Heart left ventricle (tissue), 16 donors: Measurements from ENCODE around the gene STAG1. TPM values are rescaled to one million over a fixed set of nuclear protein-coding genes. Genes with fewer than 3 reads are reported as not detected.
"Not testable (repeated sequence)": the region's sequence is repeated elsewhere in the genome, so short reads cannot be mapped to it uniquely, and the experiment has no call there.

Experiments used
- ATAC-seq, 4 donors: fragments of 200-7000 bp; cut with Tn5 transposase; one replicate each; pipeline ENCODE4 v1.9.1; 2020 to 2022; ENCODE audit warnings: moderate library complexity in 4 of 4, mild to moderate bottlenecking in 3 of 4, moderate number of reproducible peaks in 1 of 4
- DNase-seq, 5 donors: peaks; one replicate each; pipeline ENCODE4 v3.0.0-alpha.2; 2020
- H3K27ac ChIP-seq, 12 donors: fragments of 200-600 bp; sonication (generic) in 4 of 12; one replicate each; pipeline versions ENCODE4 v1.5.0 to v1.8.0; 2016 to 2022; ENCODE audit warnings: mild to moderate bottlenecking in 2 of 12
- H3K27me3 ChIP-seq, 9 donors: fragments of 200-600 bp; sonication (generic) in 2 of 9; one replicate each; pipeline versions ENCODE4 v1.5.1 to v1.8.0; 2016 to 2022; ENCODE audit warnings: mild to moderate bottlenecking in 3 of 9
- H3K36me3 ChIP-seq, 9 donors: fragments of 200-600 bp; sonication (generic) in 2 of 9; one replicate each; pipeline versions ENCODE4 v1.5.0 to v1.8.0; 2018 to 2022; ENCODE audit warnings: mild to moderate bottlenecking in 2 of 9
- H3K4me1 ChIP-seq, 12 donors: fragments of 200-600 bp; sonication (generic) in 4 of 12; one replicate each; pipeline versions ENCODE4 v1.5.0 to v1.8.0; 2016 to 2022; ENCODE audit warnings: mild to moderate bottlenecking in 3 of 12
- H3K4me3 ChIP-seq, 12 donors: fragments of 200-600 bp; sonication (generic) in 4 of 12; one replicate each; pipeline versions ENCODE4 v1.5.0 to v1.8.0; 2017 to 2022; ENCODE audit warnings: mild to moderate bottlenecking in 9 of 12, moderate library complexity in 4 of 12
- H3K9me3 ChIP-seq, 12 donors: fragments of 200-600 bp; sonication (generic) in 4 of 12; one replicate each; pipeline versions ENCODE4 v1.5.0 to v1.8.0; 2016 to 2022; ENCODE audit warnings: mild to moderate bottlenecking in 1 of 12
- CTCF ChIP-seq, 12 donors: fragments of 200-600 bp; sonication (generic) in 4 of 12; IDR thresholded peaks; one replicate each; pipeline versions ENCODE4 v1.5.0 to v1.8.0; 2018 to 2022; ENCODE audit warnings: antibody characterized with exemption in 12 of 12, mild to moderate bottlenecking in 5 of 12
- POLR2A ChIP-seq, 2 donors: fragments of 450-650 bp; IDR thresholded peaks; one replicate each; pipeline ENCODE4 v1.6.1; 2017; ENCODE audit warnings: antibody characterized with exemption in 2 of 2, mild to moderate bottlenecking in 2 of 2, moderate library complexity in 2 of 2
- WGBS, 4 donors: extraction: QIAGEN DNeasy Blood & Tissue Kit in 2 of 4; methylation state at CpG; one replicate each; pipeline versions ENCODE4 v1.1.5 to v1.1.7; 2013 to 2018; 5-methylcytosine and 5-hydroxymethylcytosine counted together
- intact Hi-C, 10 donors: fragments of 100-400 bp; cut with DNase I; formaldehyde crosslinking; loops; one replicate each; pipeline versions ENCODE4 v1.11.1 to v1.14.2; 2022
- polyA plus RNA-seq, 2 donors: library from polyadenylated mRNA; stranded (reverse); fragments of 200-250 nt; gene quantifications; one replicate each; pipeline ENCODE4 v1.2.3, GENCODE V29; 2013
- total RNA-seq, 9 donors: library from RNA; depleted of rRNA in 2 of 9; stranded (reverse); fragments of >200 nt in 2 of 9; fragmentation: NEBNext Ultra II Directional in 3 of 9; extraction: Animal tissue kit (Norgen Biotek cat#: 25700) in 3 of 9; gene quantifications; one replicate each; pipeline versions ENCODE4 v1.1.0 to v1.2.4, GENCODE V29; 2016 to 2023
- donor health status: ischemic (EF 13 %, LVEDD 7.1; RV severe dilation, severe dysfunction).
- donor health status: healthy with polysubstance abuse.
- donor health status: DM: no; HTN: yes; CAD: no.
- donor health status: DM: no; HTN: no; CAD: no.
- donor health status: ischemic (EF 25% LVEDD 6.9; RV normal size, moderate dysfunction).
- donor health status: ischemic (EF 25% LVEDD 5.7; RV mildly dilated, moderate dysfunction).
- donor health status: healthy.
- donor health status: DM: yes; HTN: yes; CAD: no.
- donor health status: ischemic (EF 35%, LVEDD 5.7; RV mildly dilated, moderate dysfunction).
- donor health status: nonischemic (EF 11% LVEDD 7.7; RV severe dilation, severe dysfunction).
- donor health status: DM: yes; HTN: yes; CAD: no.
- donor health status: PGD.
- donor health status: ischemic (EF 29% LVEDD 5.4; RV normal size, mild dysfunction).
- donor health status: nonischemic (EF 23%, LVEDD 6.1; RV moderate dilation, normal function).

STAG1 gene
- total and polyA plus RNA-seq, 11 donors: 7.2 to 23.4 (median 19.8) TPM

GRCh38 chr3:136476280-136476679 is 275.9 kb downstream of the STAG1 start:
- 97 to 100% (median 98%) methylated on average over 1 of the region's 1 CpG for WGBS, 4 donors
- Histone ChIP-seq H3K4me1 (no peaks in the 10 kb centered on the region), H3K9me3 (no peaks in the 10 kb centered on the region), H3K27me3 (no peaks in the 10 kb centered on the region), H3K27ac (no peak overlapping the region), H3K36me3 (peaks cover 0 to 58% (median 38%) of the 10 kb centered on the region in 9 donors), H3K4me3 (no peak overlapping the region)
- intact Hi-C loops: no loop called here
- DNase-seq: no peak
- no peak for ATAC-seq
- TF ChIP-seq CTCF (IDR thresholded peaks at IDR 0.05) (no peak), POLR2A (IDR thresholded peaks at IDR 0.05) (no peak)

- H3K27ac ChIP-seq, DNase-seq, H3K4me1 ChIP-seq, ATAC-seq, H3K4me3 ChIP-seq, intact Hi-C loops, H3K27me3 ChIP-seq: not testable (repeated sequence)
- Histone ChIP-seq H3K9me3 (peaks cover 0 to 11% (median 0%) of the 10 kb centered on the region in 12 donors), H3K36me3 (peaks cover 0 to 58% (median 38%) of the 10 kb centered on the region in 9 donors)
- 96 to 100% (median 97%) methylated on average over 3 of the region's 3 CpGs for WGBS, 4 donors
Measured at GRCh38 chr3:136474876-136475275, 277.3 kb downstream of the STAG1 start.

- no peak overlapping the region for H3K27ac ChIP-seq
- ATAC-seq: no peak
- peaks cover 0 to 15% (median 0%) of the 10 kb centered on the region in 12 donors for H3K9me3 ChIP-seq
- DNase-seq: no peak
- 94 to 97% (median 97%) methylated on average over 3 of the region's 3 CpGs for WGBS, 4 donors
- TF ChIP-seq POLR2A (IDR thresholded peaks at IDR 0.05) (no peak), CTCF (IDR thresholded peaks at IDR 0.05) (no peak)
- H3K4me1 ChIP-seq: no peaks in the 10 kb centered on the region
- H3K27me3 ChIP-seq: no peaks in the 10 kb centered on the region
- no peak overlapping the region for H3K4me3 ChIP-seq
- H3K36me3 ChIP-seq: peaks cover 0 to 58% (median 38%) of the 10 kb centered on the region in 9 donors
- intact Hi-C loops: no loop called here
Measured at GRCh38 chr3:136473716-136474326, 278.4 kb downstream of the STAG1 start.

- WGBS, 4 donors: 94 to 99% (median 97%) methylated on average over 5 of the region's 5 CpGs
- intact Hi-C loops: no loop called here
- no peaks in the 10 kb centered on the region for H3K4me1 ChIP-seq
- TF ChIP-seq POLR2A (IDR thresholded peaks at IDR 0.05) (no peak), CTCF (IDR thresholded peaks at IDR 0.05) (no peak)
- peaks cover 0 to 24% (median 15%) of the 10 kb centered on the region in 9 donors for H3K36me3 ChIP-seq
- no peak for ATAC-seq
- DNase-seq: no peak
- H3K9me3 ChIP-seq: peaks cover 0 to 30% (median 2%) of the 10 kb centered on the region in 12 donors
- no peaks in the 10 kb centered on the region for H3K27me3 ChIP-seq
- no peak overlapping the region for H3K27ac ChIP-seq
- H3K4me3 ChIP-seq: no peak overlapping the region
Measured at GRCh38 chr3:136465296-136465695, 286.9 kb downstream of the STAG1 start.

- intact Hi-C loops: no loop called here
- Histone ChIP-seq H3K4me1 (no peaks in the 10 kb centered on the region), H3K4me3 (no peak overlapping the region), H3K9me3 (peaks cover 0 to 23% (median 0%) of the 10 kb centered on the region in 12 donors), H3K27ac (no peak overlapping the region), H3K36me3 (peaks cover 0 to 24% (median 15%) of the 10 kb centered on the region in 9 donors), H3K27me3 (no peaks in the 10 kb centered on the region)
- TF ChIP-seq CTCF (IDR thresholded peaks at IDR 0.05) (no peak), POLR2A (IDR thresholded peaks at IDR 0.05) (no peak)
- no peak for ATAC-seq
- no peak for DNase-seq
- WGBS, 4 donors: 88 to 93% (median 89%) methylated on average over 2 of the region's 2 CpGs
Measured at GRCh38 chr3:136464502-136464901, 287.7 kb downstream of the STAG1 start.
